ENCODE results near the gene TSR3. TPM values are rescaled to one million over a fixed set of nuclear protein-coding genes. Genes with fewer than 3 reads are reported as not detected.

The TSR3 gene
- total RNA-seq, 1 experiment from 2014 or later: 117 TPM

- H3K4me2 ChIP-seq (ENCODE audit: low read length): no peak overlapping the region
- ChIA-PET CTCF (no interaction called here), POLR2A (ENCODE audit: unreplicated experiment) (no interaction called here)
- H3K27me3 ChIP-seq (ENCODE audit: low read length): no peaks in the 10 kb centered on the region
- peaks cover 13% of the 10 kb centered on the region for H3K4me1 ChIP-seq (ENCODE audit: insufficient read depth, low read length)
- no peaks in the 10 kb centered on the region for H3K9me2 ChIP-seq (replicated peaks; ENCODE audit: low read length)
- H3K79me2 ChIP-seq (ENCODE audit: low read length): peaks cover 48% of the 10 kb centered on the region
- H3K27ac ChIP-seq (ENCODE audit: low read length): no peak overlapping the region
- no peak for DNase-seq
- no peak overlapping the region for H3K4me3 ChIP-seq (ENCODE audit: low read length)
- ATAC-seq: no peak
- H3K36me3 ChIP-seq (ENCODE audit: low read depth, low read length): no peaks in the 10 kb centered on the region
- BruUV-seq (replicated peaks): no TSS peak
- no peak overlapping the region for H2AFZ ChIP-seq (ENCODE audit: low read length)
- intact Hi-C loops (cut with micrococcal nuclease): no loop called here
- H3K9ac ChIP-seq (ENCODE audit: low read length): no peak overlapping the region
- peaks cover 4% of the 10 kb centered on the region; the same call in 1 of the 2 replicates for H4K20me1 ChIP-seq (ENCODE audit: low read length)
- no peaks in the 10 kb centered on the region for H3K9me3 ChIP-seq (ENCODE audit: low read length)
- no peak for TF ChIP-seq EZH2 (IDR thresholded peaks at IDR 0.05; ENCODE audit: low read length, unreplicated experiment)
- no peak for TF ChIP-seq CTCF (conservative IDR thresholded peaks at IDR 0.05; ENCODE audit: low read depth, low read length)
- no peaks in the 10 kb centered on the region for H3F3A ChIP-seq (ENCODE audit: low read length, unreplicated experiment)
Measured at GRCh38 chr16:1375741-1376410, 24.2 kb upstream of the TSR3 start.

GRCh38 chr16:1375298-1375640 lies 23.6 kb upstream of the TSR3 start:
- no peaks in the 10 kb centered on the region for H3F3A ChIP-seq (ENCODE audit: low read length, unreplicated experiment)
- TF ChIP-seq EZH2phosphoT487 (IDR thresholded peaks at IDR 0.05; ENCODE audit: borderline replicate concordance, low read length) (no peak), CTCF (conservative IDR thresholded peaks at IDR 0.05; ENCODE audit: low read depth, low read length) (no peak), EZH2 (IDR thresholded peaks at IDR 0.05; ENCODE audit: low read length, unreplicated experiment) (no peak)
- DNase-seq (no peak), ATAC-seq (no peak)
- no peak overlapping the region for H2AFZ ChIP-seq (ENCODE audit: low read length)
- H3K79me2 ChIP-seq (ENCODE audit: low read length): peaks cover 48% of the 10 kb centered on the region
- intact Hi-C loops (cut with micrococcal nuclease): no loop called here
- H3K36me3 ChIP-seq (ENCODE audit: low read depth, low read length): no peaks in the 10 kb centered on the region
- no peak overlapping the region for H3K27ac ChIP-seq (ENCODE audit: low read length)
- no peak overlapping the region for H3K9ac ChIP-seq (ENCODE audit: low read length)
- H3K9me3 ChIP-seq (ENCODE audit: low read length): no peaks in the 10 kb centered on the region
- peaks cover 4% of the 10 kb centered on the region; the same call in 1 of the 2 replicates for H4K20me1 ChIP-seq (ENCODE audit: low read length)
- no TSS peak for BruUV-seq (replicated peaks)
- H3K4me1 ChIP-seq (ENCODE audit: insufficient read depth, low read length): peaks cover 13% of the 10 kb centered on the region
- H3K4me3 ChIP-seq (ENCODE audit: low read length): no peak overlapping the region
- ChIA-PET CTCF (no interaction called here), POLR2A (ENCODE audit: unreplicated experiment) (no interaction called here)
- no peak overlapping the region for H3K4me2 ChIP-seq (ENCODE audit: low read length)
- H3K27me3 ChIP-seq (ENCODE audit: low read length): no peaks in the 10 kb centered on the region
- H3K9me2 ChIP-seq (replicated peaks; ENCODE audit: low read length): no peaks in the 10 kb centered on the region

- Histone ChIP-seq H2AFZ (ENCODE audit: low read length) (no peak overlapping the region), H4K20me1 (ENCODE audit: low read length) (peaks cover 4% of the 10 kb centered on the region; the same call in 1 of the 2 replicates), H3K9me2 (replicated peaks; ENCODE audit: low read length) (no peaks in the 10 kb centered on the region), H3K36me3 (ENCODE audit: low read depth, low read length) (no peaks in the 10 kb centered on the region), H3K4me1 (ENCODE audit: insufficient read depth, low read length) (peaks cover 7% of the 10 kb centered on the region), H3K9me3 (ENCODE audit: low read length) (no peaks in the 10 kb centered on the region), H3K27me3 (ENCODE audit: low read length) (no peaks in the 10 kb centered on the region), H3K79me2 (ENCODE audit: low read length) (peaks cover 48% of the 10 kb centered on the region), H3K4me3 (ENCODE audit: low read length) (no peak overlapping the region), H3K27ac (ENCODE audit: low read length) (no peak overlapping the region), H3K4me2 (ENCODE audit: low read length) (no peak overlapping the region), H3K9ac (ENCODE audit: low read length) (no peak overlapping the region), H3F3A (ENCODE audit: low read length, unreplicated experiment) (no peaks in the 10 kb centered on the region)
- no TSS peak for BruUV-seq (replicated peaks)
- DNase-seq (no peak), ATAC-seq (no peak)
- intact Hi-C loops (cut with micrococcal nuclease): no loop called here
- ChIA-PET POLR2A (ENCODE audit: unreplicated experiment) (no interaction called here), CTCF (no interaction called here)
- TF ChIP-seq EZH2 (IDR thresholded peaks at IDR 0.05; ENCODE audit: low read length, unreplicated experiment) (no peak), CTCF (conservative IDR thresholded peaks at IDR 0.05; ENCODE audit: low read depth, low read length) (no peak), EZH2phosphoT487 (IDR thresholded peaks at IDR 0.05; ENCODE audit: borderline replicate concordance, low read length) (no peak)
Measured at GRCh38 chr16:1374418-1375297, 23.0 kb upstream of the TSR3 start.
